MCF 10A (cell line): Measurements from ENCODE around the gene ASIC1. TPM values are rescaled to one million over a fixed set of nuclear protein-coding genes. Genes with fewer than 3 reads are reported as not detected.

Source experiments
- BruUV-seq: library from RNA; stranded (reverse); fragments of 400-500 nt; replicated peaks from 2 replicates; lab custom pipeline; 2021; lab: Mats Ljungman, UMichigan
- CTCF ChIA-PET: fragments of 300-600 bp; sonication (Branson Sonifier 250); formaldehyde crosslinking; extraction: SDS; loops from one replicate; lab custom pipeline; 2021; ENCODE audit warnings: antibody characterized with exemption, inconsistent platforms; lab: Yijun Ruan, JAX
- POLR2A ChIA-PET: fragments of 300-600, 350-650 bp; sonication (Branson Sonifier 250); formaldehyde crosslinking; extraction: SDS; loops from one replicate; lab custom pipeline; 2020; ENCODE audit warnings: antibody characterized with exemption, inconsistent platforms; lab: Yijun Ruan, JAX
- DNase-seq: peaks from one replicate; pipeline ENCODE4 v3.0.0-alpha.2; 2018; ENCODE audit not compliant: unreplicated experiment
- H3K27ac Mint-ChIP-seq: one replicate; pipeline ENCODE4 v1.8.0; 2022; ENCODE audit warnings: mild to moderate bottlenecking, low read depth, mixed read lengths; ENCODE audit not compliant: unreplicated experiment
- H3K27me3 Mint-ChIP-seq: one replicate; pipeline ENCODE4 v1.8.0; 2022; ENCODE audit warnings: mixed read lengths; ENCODE audit not compliant: insufficient read depth, unreplicated experiment
- H3K36me3 Mint-ChIP-seq: one replicate; pipeline ENCODE4 v1.8.0; 2022; ENCODE audit warnings: mild to moderate bottlenecking, moderate library complexity, mixed read lengths; ENCODE audit not compliant: insufficient read depth, unreplicated experiment
- H3K4me1 Mint-ChIP-seq: one replicate; pipeline ENCODE4 v1.8.0; 2022; ENCODE audit warnings: mixed read lengths; ENCODE audit not compliant: insufficient read depth, unreplicated experiment
- H3K4me3 Mint-ChIP-seq: one replicate; pipeline ENCODE4 v1.8.0; 2022; ENCODE audit warnings: mild to moderate bottlenecking, moderate library complexity, mixed read lengths; ENCODE audit not compliant: unreplicated experiment
- H3K9me3 Mint-ChIP-seq: one replicate; pipeline ENCODE4 v1.8.0; 2022; ENCODE audit warnings: mixed read lengths; ENCODE audit not compliant: unreplicated experiment
- intact Hi-C: fragments of 100-400 bp; cut with micrococcal nuclease; formaldehyde crosslinking; loops from 2 replicates; pipeline ENCODE4 v1.14.1; 2022
- total RNA-seq: library from RNA; stranded (reverse); gene quantifications from 2 replicates; pipeline ENCODE4 v1.2.3, GENCODE V29; 2022
- TF ChIP-seq, protein P1 (sequence below): fragments of 200-600 bp; IDR thresholded peaks from one replicate; pipeline ENCODE4 v1.8.0; 2022; ENCODE audit warnings: antibody characterized with exemption, mild to moderate bottlenecking; ENCODE audit not compliant: unreplicated experiment

ASIC1 gene
- total RNA-seq, 1 experiment from 2014 or later, result 1.7 TPM

DNA sequence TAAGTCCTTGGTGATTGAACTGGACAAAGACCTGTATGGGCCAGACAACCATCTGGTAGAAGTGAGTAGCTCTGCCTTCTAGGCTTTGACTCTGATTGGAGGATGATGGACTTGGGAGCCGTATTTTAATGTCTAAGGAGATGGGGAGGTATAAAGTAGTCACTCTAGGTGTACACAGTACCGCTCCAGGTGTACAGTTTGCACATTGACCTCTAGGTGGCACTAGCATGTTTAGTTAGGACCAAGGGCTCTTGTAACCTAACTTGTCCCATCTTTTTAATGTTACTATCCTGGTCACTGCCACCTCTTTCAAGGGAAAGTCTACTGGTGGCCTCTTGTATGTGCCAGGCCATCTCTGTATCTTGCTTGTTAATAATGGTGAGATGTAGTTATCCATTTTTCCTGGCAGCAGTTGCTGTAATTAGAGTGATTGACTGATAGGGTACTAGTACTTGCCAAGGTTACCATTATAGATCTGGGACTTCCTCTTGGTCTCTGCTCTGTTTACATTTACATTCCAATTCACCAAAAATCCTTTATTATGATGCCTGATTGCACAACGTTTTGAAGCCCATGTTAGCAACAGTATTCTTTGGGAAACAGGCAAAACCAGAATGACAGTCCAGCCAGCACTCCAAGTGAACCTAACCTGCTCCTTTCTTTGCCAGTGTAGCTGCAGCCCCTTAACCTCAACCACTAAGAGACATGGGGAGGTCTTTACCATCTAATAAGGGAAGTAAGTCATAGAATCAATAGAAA is 31.4 kb downstream of the ASIC1 start:
- Mint-ChIP-seq H3K4me1 (peaks cover 28% of the 10 kb centered on the region), H3K9me3 (no peaks in the 10 kb centered on the region), H3K27ac (no peak overlapping the region), H3K36me3 (peaks cover 70% of the 10 kb centered on the region), H3K27me3 (no peaks in the 10 kb centered on the region), H3K4me3 (no peak overlapping the region)
- POLR2A ChIA-PET, result interaction anchor here (0.7 to 2.3 kb wide), 6 partner anchors 12 to 1129 kb away, joined by 3 to 9 read pairs (median 4); partner anchors contain the start of genes COX14 and POU6F1
- CTCF ChIA-PET, result interaction anchor here (0.5 to 11.7 kb wide), 24 partner anchors 8 to 625 kb away, joined by 3 to 232 read pairs (median 4); partner anchors contain the start of genes COX14 and GPD1
- TF ChIP-seq, protein P1, sequence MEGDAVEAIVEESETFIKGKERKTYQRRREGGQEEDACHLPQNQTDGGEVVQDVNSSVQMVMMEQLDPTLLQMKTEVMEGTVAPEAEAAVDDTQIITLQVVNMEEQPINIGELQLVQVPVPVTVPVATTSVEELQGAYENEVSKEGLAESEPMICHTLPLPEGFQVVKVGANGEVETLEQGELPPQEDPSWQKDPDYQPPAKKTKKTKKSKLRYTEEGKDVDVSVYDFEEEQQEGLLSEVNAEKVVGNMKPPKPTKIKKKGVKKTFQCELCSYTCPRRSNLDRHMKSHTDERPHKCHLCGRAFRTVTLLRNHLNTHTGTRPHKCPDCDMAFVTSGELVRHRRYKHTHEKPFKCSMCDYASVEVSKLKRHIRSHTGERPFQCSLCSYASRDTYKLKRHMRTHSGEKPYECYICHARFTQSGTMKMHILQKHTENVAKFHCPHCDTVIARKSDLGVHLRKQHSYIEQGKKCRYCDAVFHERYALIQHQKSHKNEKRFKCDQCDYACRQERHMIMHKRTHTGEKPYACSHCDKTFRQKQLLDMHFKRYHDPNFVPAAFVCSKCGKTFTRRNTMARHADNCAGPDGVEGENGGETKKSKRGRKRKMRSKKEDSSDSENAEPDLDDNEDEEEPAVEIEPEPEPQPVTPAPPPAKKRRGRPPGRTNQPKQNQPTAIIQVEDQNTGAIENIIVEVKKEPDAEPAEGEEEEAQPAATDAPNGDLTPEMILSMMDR, result peak; percentile 83
- no TSS peak for BruUV-seq
- intact Hi-C loops, result no loop called here
- DNase-seq, result peak; percentile 73

DNA sequence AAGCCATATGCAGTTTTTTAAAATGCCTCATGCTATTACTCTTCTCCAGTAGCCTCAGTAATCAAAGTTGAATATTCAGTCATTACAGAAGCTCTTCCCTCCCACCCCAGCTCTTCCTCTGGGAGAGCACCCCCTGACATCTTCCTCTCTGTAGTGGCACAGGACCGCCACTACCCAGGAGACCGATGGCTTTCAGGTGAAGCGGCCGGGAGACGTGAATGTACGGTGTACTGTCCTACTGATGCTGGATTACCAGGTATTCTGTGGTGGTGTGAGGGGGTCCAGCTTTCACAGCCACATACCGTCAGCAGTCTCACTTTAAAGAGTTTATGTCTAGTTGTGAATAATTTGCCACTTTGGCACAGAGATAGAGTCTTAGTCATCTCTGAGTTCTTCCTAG is 32.3 kb downstream of the ASIC1 start:
- TF ChIP-seq, protein P1, result no peak
- H3K4me3 Mint-ChIP-seq, result no peak overlapping the region
- intact Hi-C loops, result no loop called here
- H3K27me3 Mint-ChIP-seq, result no peaks in the 10 kb centered on the region
- no peaks in the 10 kb centered on the region for H3K9me3 Mint-ChIP-seq
- ChIA-PET CTCF (interaction anchor here (0.5 to 11.7 kb wide), 14 partner anchors 8 to 221 kb away, joined by 3 to 232 read pairs (median 4); partner anchors contain the start of genes COX14 and GPD1), POLR2A (interaction anchor here (0.6 to 2.3 kb wide), 4 partner anchors 11 to 1526 kb away, joined by 3 to 8 read pairs (median 4); partner anchors contain the start of gene COX14)
- no peak for DNase-seq
- BruUV-seq, result no TSS peak
- peaks cover 79% of the 10 kb centered on the region for H3K36me3 Mint-ChIP-seq
- H3K27ac Mint-ChIP-seq, result no peak overlapping the region
- peaks cover 27% of the 10 kb centered on the region for H3K4me1 Mint-ChIP-seq

DNA sequence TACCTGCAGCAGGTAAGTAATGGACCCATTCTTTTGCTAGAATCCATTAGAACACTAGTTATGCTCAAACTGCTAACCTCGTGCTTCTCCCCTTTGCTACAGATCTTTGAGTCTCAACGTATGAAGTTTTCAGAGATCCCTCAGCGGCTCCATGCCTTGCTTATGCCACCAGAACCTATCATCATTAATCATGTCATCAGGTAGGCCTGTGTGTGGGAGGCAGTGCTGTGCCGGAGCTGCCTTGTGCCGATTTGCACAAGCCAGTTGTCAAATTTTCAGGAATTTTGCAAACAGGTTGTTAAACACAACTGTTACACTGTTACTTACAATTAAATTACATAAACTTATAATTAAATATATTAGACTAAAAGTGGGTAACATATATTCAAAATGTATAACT is 33.0 kb downstream of the ASIC1 start:
- CTCF ChIA-PET, result interaction anchor here (0.6 to 11.7 kb wide), 5 partner anchors 17 to 347 kb away, joined by 3 to 232 read pairs (median 3); partner anchors contain the start of genes COX14 and GPD1
- DNase-seq, result no peak
- POLR2A ChIA-PET, result interaction anchor here (0.7 kb wide), 1 partner anchor 16 kb away, joined by 4 read pairs; no protein-coding TSS in a partner anchor
- TF ChIP-seq, protein P1, result no peak
- Mint-ChIP-seq H3K27me3 (no peaks in the 10 kb centered on the region), H3K27ac (no peak overlapping the region), H3K4me1 (peaks cover 27% of the 10 kb centered on the region), H3K36me3 (peaks cover 84% of the 10 kb centered on the region), H3K9me3 (no peaks in the 10 kb centered on the region), H3K4me3 (no peak overlapping the region)
- BruUV-seq, result no TSS peak
- intact Hi-C loops, result no loop called here

DNA sequence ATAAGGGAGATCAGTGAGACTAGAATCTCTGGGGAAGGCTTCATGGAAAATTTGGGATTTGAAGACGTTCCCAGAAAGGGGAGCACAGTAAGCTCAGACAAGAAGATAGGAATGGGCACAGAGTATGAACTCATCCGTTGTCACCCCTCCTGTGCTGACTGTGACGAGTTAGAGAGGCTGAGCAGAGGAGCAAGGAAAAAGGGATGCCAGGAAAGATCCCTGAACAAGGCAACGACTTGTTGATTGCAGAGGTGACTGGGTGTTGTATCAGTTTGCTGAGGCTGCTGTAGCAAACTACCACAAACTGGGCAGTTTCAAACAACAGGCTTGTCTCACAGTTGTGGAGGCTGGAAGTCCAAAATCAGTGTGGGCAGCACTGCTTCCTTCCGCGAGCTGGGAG is 40.6 kb downstream of the ASIC1 start:
- H3K9me3 Mint-ChIP-seq, result no peaks in the 10 kb centered on the region
- H3K4me3 Mint-ChIP-seq, result no peak overlapping the region
- no peak overlapping the region for H3K27ac Mint-ChIP-seq
- POLR2A ChIA-PET, result interaction anchor here (0.9 to 1.3 kb wide), 2 partner anchors 13 to 78 kb away, joined by 3 to 5 read pairs; no protein-coding TSS in a partner anchor
- H3K36me3 Mint-ChIP-seq, result peaks cover 81% of the 10 kb centered on the region
- H3K27me3 Mint-ChIP-seq, result no peaks in the 10 kb centered on the region
- intact Hi-C loops, result no loop called here
- TF ChIP-seq, protein P1, result no peak
- CTCF ChIA-PET, result interaction anchor here (0.6 to 10.0 kb wide), 4 partner anchors 9 to 63 kb away, joined by 3 to 96 read pairs (median 6); partner anchors contain the start of gene COX14
- DNase-seq, result no peak
- peaks cover 11% of the 10 kb centered on the region for H3K4me1 Mint-ChIP-seq
- BruUV-seq, result no TSS peak
